ENCODE data around the gene ESRRG. TPM values are rescaled to one million over a fixed set of nuclear protein-coding genes. Genes with fewer than 3 reads are reported as not detected.

Gene ESRRG
- total and polyA plus RNA-seq, 10 donors = 0.29 to 11.9 (median 2.2) TPM

- DNase-seq = no peak
- TF ChIP-seq POLR2A (IDR thresholded peaks at IDR 0.05) (no peak), POLR2AphosphoS5 (IDR thresholded peaks at IDR 0.05) (no peak), CTCF (IDR thresholded peaks at IDR 0.05 in 8 of 11, conservative IDR thresholded peaks at IDR 0.05 in 3 of 11) (no peak)
- intact Hi-C loops (cut with DNase I; ENCODE audit: low total_unique reads) = no loop called here
- Histone ChIP-seq H3K27me3 (replicated peaks in 1 of 7) (peaks cover 0 to 16% (median 0%) of the 10 kb centered on the region in 7 donors), H3K9me3 (no peaks in the 10 kb centered on the region), H3K4me3 (no peak overlapping the region), H3K27ac (no peak overlapping the region), H3K4me1 (peaks cover 0 to 8% (median 2%) of the 10 kb centered on the region in 6 donors), H3K36me3 (no peaks in the 10 kb centered on the region)
- WGBS, 5 donors = 65 to 89% (median 79%) methylated on average over 1 of the region's 1 CpG
Measured at GRCh38 chr1:216604771-216605170, 118.5 kb downstream of the ESRRG start.

DNA sequence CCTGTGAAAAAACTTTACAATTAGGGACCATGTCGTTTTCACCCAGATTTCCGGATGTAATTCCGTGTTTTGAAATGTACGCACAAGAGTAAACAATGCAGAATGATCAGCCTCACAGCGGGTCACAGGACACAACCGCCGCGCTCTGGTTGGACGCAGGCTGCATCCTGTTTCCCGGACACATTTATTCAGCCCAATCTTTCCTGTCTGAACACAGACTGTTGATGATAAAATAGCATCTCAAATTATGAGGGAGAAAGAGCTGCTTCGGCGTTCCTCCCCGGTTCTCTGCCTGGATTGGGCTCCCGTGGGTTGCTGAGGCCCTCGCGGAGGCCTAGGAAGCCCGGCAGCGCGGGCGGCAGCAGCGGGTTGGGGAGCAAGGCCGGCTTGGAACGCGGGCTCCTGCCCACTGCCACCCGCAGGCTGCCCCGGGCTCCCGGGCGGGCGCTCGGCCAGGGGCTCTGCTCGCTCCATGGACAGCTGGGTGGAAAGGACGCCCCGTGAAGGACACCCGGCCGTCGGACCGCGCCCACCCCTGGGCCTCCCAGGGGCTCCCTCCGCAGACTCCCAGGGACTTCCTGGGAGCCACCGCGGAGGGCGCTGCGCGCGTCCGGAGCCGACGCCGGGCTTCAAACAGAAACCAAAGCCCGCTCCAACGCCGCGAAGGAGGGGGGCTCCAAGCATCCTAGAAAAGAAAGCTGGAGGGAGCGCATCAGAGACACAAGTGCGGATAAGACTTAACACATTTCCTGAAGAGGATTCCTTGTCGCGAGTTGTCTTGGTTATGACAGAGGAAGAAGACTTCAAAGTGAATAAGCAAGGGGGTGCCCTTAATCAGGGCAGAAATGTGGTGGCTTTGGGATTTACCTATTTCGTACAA is 122.3 kb downstream of the ESRRG start:
- Histone ChIP-seq H3K27ac (peak overlapping the region; percentile 72 to 93 (median 90)), H3K36me3 (no peaks in the 10 kb centered on the region), H3K27me3 (replicated peaks in 1 of 7) (peaks cover 0 to 18% (median 0%) of the 10 kb centered on the region in 7 donors), H3K4me1 (peaks cover 0 to 8% (median 2%) of the 10 kb centered on the region in 6 donors), H3K9me3 (no peaks in the 10 kb centered on the region), H3K4me3 (peak overlapping the region; percentile 35 to 75 (median 44))
- DNase-seq = peak; percentile 82
- peak; percentile 73 to 80 (median 75) for TF ChIP-seq POLR2AphosphoS5 (IDR thresholded peaks at IDR 0.05)
- peak in 5 of 11 experiments; percentile 23 to 48 (median 34) for TF ChIP-seq CTCF (IDR thresholded peaks at IDR 0.05 in 8 of 11, conservative IDR thresholded peaks at IDR 0.05 in 3 of 11)
- TF ChIP-seq POLR2A (IDR thresholded peaks at IDR 0.05) = peak in 1 of 3 donors; percentile 49
- intact Hi-C loops (cut with DNase I; ENCODE audit: low total_unique reads) = no loop called here
- WGBS, 5 donors = 1 to 4% (median 2%) methylated on average over 34 to 58 of the region's 58 CpGs

DNA sequence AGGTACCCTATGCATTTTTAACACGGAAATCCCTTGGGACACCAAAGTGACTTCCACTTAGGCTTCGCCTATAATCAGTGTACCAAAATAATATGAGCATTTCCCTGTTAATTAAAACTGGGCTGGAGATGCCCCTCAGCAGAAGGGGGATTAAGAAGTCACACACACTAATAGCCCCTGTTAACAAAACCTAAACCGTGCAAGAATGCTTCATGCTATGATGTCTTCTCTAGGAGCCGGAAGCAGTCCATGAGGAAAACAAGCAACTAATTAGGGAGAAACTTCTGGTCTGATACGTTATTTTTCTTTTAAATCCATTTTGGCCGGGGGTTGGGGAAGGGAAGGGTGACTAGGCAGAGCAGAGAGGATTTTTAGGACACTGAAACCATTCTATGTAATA is 123.4 kb downstream of the ESRRG start:
- Histone ChIP-seq H3K36me3 (no peaks in the 10 kb centered on the region), H3K27me3 (replicated peaks in 1 of 7) (peaks cover 0 to 18% (median 0%) of the 10 kb centered on the region in 7 donors), H3K27ac (peak overlapping the region in 6 of 8 donors; percentile 87 to 93 (median 90)), H3K4me3 (no peak overlapping the region), H3K4me1 (peaks cover 0 to 8% (median 2%) of the 10 kb centered on the region in 6 donors), H3K9me3 (no peaks in the 10 kb centered on the region)
- intact Hi-C loops (cut with DNase I; ENCODE audit: low total_unique reads) = no loop called here
- TF ChIP-seq CTCF (IDR thresholded peaks at IDR 0.05 in 8 of 11, conservative IDR thresholded peaks at IDR 0.05 in 3 of 11) = no peak
- TF ChIP-seq POLR2A (IDR thresholded peaks at IDR 0.05) = no peak
- no peak for TF ChIP-seq POLR2AphosphoS5 (IDR thresholded peaks at IDR 0.05)
- WGBS, 5 donors = 85 to 89% (median 87%) methylated on average over 6 of the region's 6 CpGs
- no peak for DNase-seq

- TF ChIP-seq POLR2A (IDR thresholded peaks at IDR 0.05) (no peak), POLR2AphosphoS5 (IDR thresholded peaks at IDR 0.05) (no peak), CTCF (IDR thresholded peaks at IDR 0.05 in 8 of 11, conservative IDR thresholded peaks at IDR 0.05 in 3 of 11) (no peak)
- Histone ChIP-seq H3K9me3 (no peaks in the 10 kb centered on the region), H3K27ac (no peak overlapping the region), H3K4me3 (no peak overlapping the region), H3K36me3 (no peaks in the 10 kb centered on the region), H3K27me3 (replicated peaks in 1 of 7) (peaks cover 0 to 18% (median 0%) of the 10 kb centered on the region in 7 donors), H3K4me1 (peaks cover 0 to 8% (median 2%) of the 10 kb centered on the region in 6 donors)
- DNase-seq = no peak
- intact Hi-C loops (cut with DNase I; ENCODE audit: low total_unique reads) = no loop called here
Measured at GRCh38 chr1:216598448-216598847, 124.8 kb downstream of the ESRRG start.
